Activated CD4-positive, alpha-beta T cell treated with anti-CD3 and anti-CD28 coated beads, Interleukin-2, amount 10 ng/mL, durations not matched to agents 7 days and 5 days (primary cell): ENCODE data around the gene ACKR4. TPM values are rescaled to one million over a fixed set of nuclear protein-coding genes. Genes with fewer than 3 reads are reported as not detected.

Experiments
- CTCF ChIA-PET: fragments of 350-600 bp; sonication (Branson Sonifier 250); formaldehyde crosslinking; loops from one replicate; lab custom pipeline; 2021; ENCODE audit warnings: antibody characterized with exemption; lab: Charles Lee
- POLR2A ChIA-PET: fragments of 350-600 bp; sonication (Branson Sonifier 250); formaldehyde crosslinking; loops from one replicate; lab custom pipeline; 2021; ENCODE audit warnings: antibody characterized with exemption; lab: Charles Lee
- DNase-seq: peaks from one replicate; pipeline ENCODE4 v3.0.0-alpha.2; 2020
- H3K27ac Mint-ChIP-seq: one replicate; pipeline ENCODE4 v1.8.0; 2021; ENCODE audit warnings: mild to moderate bottlenecking, moderate library complexity, mixed read lengths
- H3K27me3 Mint-ChIP-seq: one replicate; pipeline ENCODE4 v1.8.0; 2021; ENCODE audit warnings: mixed read lengths
- H3K36me3 Mint-ChIP-seq: one replicate; pipeline ENCODE4 v1.8.0; 2021; ENCODE audit warnings: low read depth, mixed read lengths
- H3K4me1 Mint-ChIP-seq: one replicate; pipeline ENCODE4 v1.8.0; 2021; ENCODE audit warnings: mixed read lengths
- H3K4me3 Mint-ChIP-seq: one replicate; pipeline ENCODE4 v1.8.0; 2021; ENCODE audit warnings: mild to moderate bottlenecking, moderate library complexity, mixed read lengths
- H3K9me3 Mint-ChIP-seq: one replicate; pipeline ENCODE4 v1.8.0; 2021; ENCODE audit warnings: mixed read lengths
- total RNA-seq, 2 experiments: library from RNA; stranded (reverse); gene quantifications; one replicate each; pipeline ENCODE4 v1.2.3, GENCODE V29; 2021

ACKR4 gene
- total RNA-seq, 2 experiments from 2014 or later, result 0.10 TPM; not detected in 1

DNA sequence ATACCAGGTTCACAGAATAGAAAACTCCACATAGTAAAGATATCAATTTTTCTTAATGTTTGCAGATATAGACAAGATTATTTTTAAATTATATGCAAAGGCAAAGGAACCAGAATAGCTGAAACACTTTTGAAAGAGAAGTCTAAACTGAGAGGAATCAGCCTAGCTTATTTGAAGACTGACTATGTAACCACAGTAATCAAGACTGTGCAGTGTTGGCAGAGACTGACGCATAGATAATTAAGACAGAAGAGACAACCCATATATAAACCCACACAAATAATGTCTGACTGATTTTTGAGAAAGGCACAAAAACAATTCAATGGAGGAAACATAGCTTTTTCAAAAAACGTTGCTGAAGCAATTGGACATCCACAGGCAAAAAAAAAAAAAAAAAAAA is 28.6 kb upstream of the ACKR4 start:
- H3K9me3 Mint-ChIP-seq, result no peaks in the 10 kb centered on the region

DNA sequence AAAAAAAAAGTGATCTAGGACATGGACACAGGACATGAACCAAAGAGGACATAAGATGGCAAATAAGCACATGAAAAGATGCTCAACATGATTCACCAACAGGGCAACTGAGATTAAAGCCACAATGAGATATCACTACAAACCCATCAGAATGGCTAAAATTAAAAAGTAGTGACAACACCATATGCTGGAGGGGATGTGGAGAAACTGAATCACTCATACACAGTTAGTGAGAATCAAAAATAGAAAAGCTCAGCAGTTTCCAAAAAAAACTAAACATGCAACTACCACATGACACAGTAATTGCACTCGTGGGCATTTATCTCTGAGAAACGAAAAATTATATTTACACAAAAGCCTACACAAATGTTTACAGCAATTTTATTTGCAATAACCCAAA is 27.9 kb upstream of the ACKR4 start:
- H3K27me3 Mint-ChIP-seq, result no peaks in the 10 kb centered on the region
- CTCF ChIA-PET, result interaction anchor here (2.1 kb wide), 1 partner anchor 18 kb away, joined by 4 read pairs; no protein-coding TSS in a partner anchor
- no peaks in the 10 kb centered on the region for H3K9me3 Mint-ChIP-seq
- H3K4me1 Mint-ChIP-seq, result no peaks in the 10 kb centered on the region
- H3K36me3 Mint-ChIP-seq, result peaks cover 22% of the 10 kb centered on the region
- no peak overlapping the region for H3K4me3 Mint-ChIP-seq
- DNase-seq, result no peak
- H3K27ac Mint-ChIP-seq, result no peak overlapping the region
- POLR2A ChIA-PET, result no interaction called here

More for the DNA sequence above, 28.6 kb upstream of the ACKR4 start:
- ChIA-PET POLR2A (no interaction called here), CTCF (interaction anchor here (2.1 kb wide), 1 partner anchor 18 kb away, joined by 4 read pairs; no protein-coding TSS in a partner anchor)
- no peak for DNase-seq
- Mint-ChIP-seq H3K4me3 (no peak overlapping the region), H3K36me3 (peaks cover 20% of the 10 kb centered on the region), H3K4me1 (no peaks in the 10 kb centered on the region), H3K27me3 (no peaks in the 10 kb centered on the region), H3K27ac (no peak overlapping the region)

DNA sequence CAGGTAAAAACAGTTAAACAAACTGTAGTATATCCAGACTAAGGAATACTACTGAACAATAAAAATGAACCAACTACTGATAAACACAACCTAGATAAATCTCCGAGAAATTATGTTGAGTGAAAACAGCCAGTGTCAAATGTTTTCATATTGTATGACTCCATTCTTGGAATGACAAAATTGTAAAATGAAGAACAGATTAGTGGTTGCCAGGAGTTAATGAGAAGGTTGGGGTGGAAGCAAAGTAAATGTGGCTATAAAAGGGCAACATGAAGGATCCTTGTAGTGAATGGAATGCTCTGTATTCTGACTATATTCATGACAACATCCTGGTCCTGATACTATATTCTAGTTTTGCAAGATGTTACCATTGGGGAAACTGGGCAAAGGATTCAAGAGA is 27.5 kb upstream of the ACKR4 start:
- ChIA-PET CTCF (interaction anchor here (2.1 kb wide), 1 partner anchor 19 kb away, joined by 4 read pairs; no protein-coding TSS in a partner anchor), POLR2A (no interaction called here)
- Mint-ChIP-seq H3K4me1 (no peaks in the 10 kb centered on the region), H3K9me3 (no peaks in the 10 kb centered on the region), H3K27me3 (no peaks in the 10 kb centered on the region), H3K4me3 (no peak overlapping the region), H3K36me3 (peaks cover 21% of the 10 kb centered on the region), H3K27ac (no peak overlapping the region)
- no peak for DNase-seq

DNA sequence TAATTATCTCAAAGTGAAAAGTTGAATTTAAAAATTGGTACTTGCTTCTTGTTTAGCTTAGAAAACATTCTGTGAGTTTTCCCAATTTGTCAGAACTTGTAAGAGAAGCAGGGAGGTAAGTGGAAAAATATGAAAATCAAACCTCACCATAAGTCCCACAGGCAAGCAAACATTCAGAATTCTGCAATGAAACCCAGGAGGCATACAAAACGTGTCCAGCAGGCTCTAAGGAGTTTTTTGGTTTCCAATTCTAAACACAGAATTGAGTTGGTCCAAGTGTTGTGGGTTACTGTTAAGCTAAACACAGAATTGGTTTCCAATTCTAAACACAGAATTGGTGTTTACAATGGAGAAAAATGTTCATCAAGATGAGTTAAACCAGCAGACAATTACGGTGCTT is 27.1 kb upstream of the ACKR4 start:
- DNase-seq, result no peak
- ChIA-PET POLR2A (no interaction called here), CTCF (interaction anchor here (2.1 kb wide), 1 partner anchor 19 kb away, joined by 4 read pairs; no protein-coding TSS in a partner anchor)
- no peaks in the 10 kb centered on the region for H3K9me3 Mint-ChIP-seq
- peaks cover 17% of the 10 kb centered on the region for H3K36me3 Mint-ChIP-seq
- H3K4me3 Mint-ChIP-seq, result no peak overlapping the region
- H3K4me1 Mint-ChIP-seq, result no peaks in the 10 kb centered on the region
- no peak overlapping the region for H3K27ac Mint-ChIP-seq
- H3K27me3 Mint-ChIP-seq, result no peaks in the 10 kb centered on the region

DNA sequence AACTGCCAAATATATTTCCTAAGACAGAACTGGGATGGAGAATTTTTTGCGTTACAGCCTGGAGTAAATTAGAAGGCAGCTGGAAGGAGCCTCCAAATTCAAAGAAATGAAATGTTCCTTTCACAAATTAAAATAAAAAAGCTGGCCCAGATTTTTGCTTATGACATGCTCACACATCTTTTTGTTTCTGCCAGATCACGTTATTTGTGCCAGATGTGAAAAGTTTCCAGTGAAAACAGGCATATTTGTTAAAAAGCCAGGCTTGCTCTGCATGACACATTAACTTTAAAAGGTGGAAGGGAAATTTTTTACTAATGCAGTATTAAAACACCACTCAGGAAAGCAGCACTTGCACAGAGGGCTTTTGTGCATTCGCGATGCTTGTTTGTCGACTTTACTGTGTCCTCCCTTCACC is 23.3 kb upstream of the ACKR4 start:
- Mint-ChIP-seq H3K36me3 (peaks cover 28% of the 10 kb centered on the region), H3K27ac (no peak overlapping the region), H3K27me3 (no peaks in the 10 kb centered on the region), H3K9me3 (no peaks in the 10 kb centered on the region), H3K4me3 (no peak overlapping the region), H3K4me1 (no peaks in the 10 kb centered on the region)
- DNase-seq, result no peak
- POLR2A ChIA-PET, result no interaction called here
- CTCF ChIA-PET, result no interaction called here

DNA sequence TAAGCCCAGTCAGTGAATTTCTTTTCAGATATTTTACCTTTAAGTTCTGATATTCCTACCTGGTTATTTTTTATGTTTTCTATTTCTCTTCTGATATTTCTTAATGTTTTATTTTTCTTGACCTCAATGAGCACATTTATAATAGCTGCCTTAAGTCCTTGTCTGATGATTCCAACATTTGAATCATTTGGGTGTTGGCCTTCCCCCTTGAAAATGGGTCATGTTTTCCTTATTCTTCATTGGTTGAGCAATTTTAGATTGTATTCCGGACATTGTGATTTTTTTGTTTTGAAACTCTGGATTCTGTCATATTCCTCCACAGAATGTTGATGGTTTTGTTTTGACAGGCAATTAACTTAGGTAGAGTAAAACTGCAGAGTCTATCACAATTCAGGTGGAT is 9.7 kb upstream of the ACKR4 start:
- ChIA-PET CTCF (no interaction called here), POLR2A (no interaction called here)
- H3K36me3 Mint-ChIP-seq, result peaks cover 3% of the 10 kb centered on the region
- DNase-seq, result no peak
- H3K27ac Mint-ChIP-seq, result no peak overlapping the region
- no peaks in the 10 kb centered on the region for H3K9me3 Mint-ChIP-seq
- H3K27me3 Mint-ChIP-seq, result no peaks in the 10 kb centered on the region
- H3K4me3 Mint-ChIP-seq, result no peak overlapping the region
- no peaks in the 10 kb centered on the region for H3K4me1 Mint-ChIP-seq

DNA sequence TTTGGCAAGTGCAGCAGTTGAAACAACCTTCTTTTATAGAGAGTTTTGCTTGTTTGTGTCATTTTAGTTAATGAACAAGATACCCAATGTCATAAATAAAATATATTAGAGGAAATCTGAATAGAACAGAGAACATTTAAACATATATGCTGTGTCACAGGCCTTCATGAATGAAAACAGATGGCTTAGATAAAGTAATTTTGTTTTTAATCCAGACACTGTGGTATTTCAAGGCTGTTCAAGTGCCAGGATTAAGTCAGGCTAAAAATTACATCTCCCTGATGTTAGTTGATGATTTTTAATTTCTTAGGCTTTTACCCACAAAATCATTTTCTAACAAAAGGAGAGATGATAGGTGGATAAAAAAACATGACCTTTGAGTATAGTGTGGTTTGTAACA is 4.9 kb upstream of the ACKR4 start:
- CTCF ChIA-PET, result no interaction called here
- H3K27ac Mint-ChIP-seq, result no peak overlapping the region
- peaks cover 2% of the 10 kb centered on the region for H3K4me1 Mint-ChIP-seq
- DNase-seq, result no peak
- no peaks in the 10 kb centered on the region for H3K27me3 Mint-ChIP-seq
- POLR2A ChIA-PET, result no interaction called here
- H3K9me3 Mint-ChIP-seq, result no peaks in the 10 kb centered on the region
- H3K4me3 Mint-ChIP-seq, result no peak overlapping the region
- H3K36me3 Mint-ChIP-seq, result peaks cover 5% of the 10 kb centered on the region

DNA sequence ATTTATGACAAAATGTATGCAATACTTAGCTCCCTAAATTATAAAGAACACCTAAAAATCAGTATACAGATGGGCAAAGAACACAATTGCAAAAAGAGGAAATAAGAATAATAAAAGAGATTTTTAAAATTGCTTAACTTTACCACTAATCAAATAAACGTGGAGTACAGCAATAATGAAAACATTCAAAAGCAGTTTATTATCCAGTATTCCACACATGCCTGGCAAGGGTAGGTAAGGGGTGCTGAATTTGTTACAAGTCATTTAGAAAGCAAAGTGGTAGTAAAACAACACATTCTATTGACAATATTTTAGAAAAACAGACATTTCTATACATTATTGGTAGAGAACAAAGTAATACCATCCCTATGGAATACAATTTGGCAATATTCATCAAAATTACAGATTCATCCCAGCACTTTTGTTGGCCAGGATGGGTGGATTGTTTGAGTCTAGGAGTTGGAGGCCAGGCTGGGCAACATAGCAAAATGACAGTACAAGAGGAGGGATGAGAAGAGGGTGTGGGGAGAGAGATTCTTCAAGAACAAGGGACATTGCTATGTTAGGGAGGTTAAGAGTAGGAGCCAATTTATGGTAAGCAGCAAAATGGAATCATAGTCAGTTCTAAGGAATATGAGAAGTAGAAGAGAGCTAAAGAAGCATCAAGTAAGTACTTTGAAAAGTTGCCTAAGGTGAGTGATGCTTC is 3.7 kb upstream of the ACKR4 start:
- Mint-ChIP-seq H3K27me3 (no peaks in the 10 kb centered on the region), H3K27ac (no peak overlapping the region), H3K4me1 (peaks cover 2% of the 10 kb centered on the region), H3K36me3 (peaks cover 6% of the 10 kb centered on the region), H3K9me3 (no peaks in the 10 kb centered on the region), H3K4me3 (no peak overlapping the region)
- no peak for DNase-seq
- POLR2A ChIA-PET, result no interaction called here
- CTCF ChIA-PET, result no interaction called here

DNA sequence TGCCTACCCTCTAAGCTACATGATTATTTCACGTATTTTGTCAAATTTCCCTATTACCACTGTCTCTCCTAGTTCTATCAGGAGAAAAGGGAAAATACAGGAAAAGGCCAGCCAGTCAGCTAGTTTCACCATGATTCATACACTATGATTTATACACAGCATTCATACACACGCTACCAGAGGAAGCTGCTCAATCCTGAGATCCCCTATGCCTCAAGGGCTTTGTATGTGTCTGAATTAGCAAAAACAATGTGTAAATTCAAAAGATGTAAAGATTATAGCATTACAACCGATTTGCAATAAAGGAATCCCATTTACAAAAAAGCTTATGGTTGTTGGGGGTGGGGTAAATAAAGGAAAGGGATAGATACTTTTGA is 3.1 kb upstream of the ACKR4 start:
- no peak for DNase-seq
- Mint-ChIP-seq H3K4me1 (peaks cover 2% of the 10 kb centered on the region), H3K9me3 (no peaks in the 10 kb centered on the region), H3K27ac (no peak overlapping the region), H3K27me3 (no peaks in the 10 kb centered on the region), H3K36me3 (peaks cover 10% of the 10 kb centered on the region), H3K4me3 (no peak overlapping the region)
- ChIA-PET POLR2A (no interaction called here), CTCF (no interaction called here)

DNA sequence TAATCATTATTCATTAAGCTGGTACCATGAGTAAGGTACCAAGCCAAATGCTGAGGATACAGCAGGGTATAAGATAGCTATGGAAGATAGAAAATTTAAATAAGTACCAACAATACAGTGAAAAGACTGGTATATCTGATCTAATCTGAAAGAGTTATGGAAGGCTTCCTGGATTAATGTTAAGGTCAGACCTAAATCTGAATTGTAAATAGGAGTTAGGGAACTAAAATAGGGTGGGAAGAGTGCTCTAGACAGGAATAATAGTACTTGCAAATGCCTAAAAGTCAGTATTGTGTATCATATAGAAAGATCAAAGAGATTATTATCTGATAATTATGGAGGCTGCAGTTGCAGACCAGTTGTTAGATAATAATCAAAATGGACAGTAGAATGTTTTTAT is 2.6 kb upstream of the ACKR4 start:
- POLR2A ChIA-PET, result no interaction called here
- no peak overlapping the region for H3K27ac Mint-ChIP-seq
- H3K36me3 Mint-ChIP-seq, result peaks cover 7% of the 10 kb centered on the region

DNA sequence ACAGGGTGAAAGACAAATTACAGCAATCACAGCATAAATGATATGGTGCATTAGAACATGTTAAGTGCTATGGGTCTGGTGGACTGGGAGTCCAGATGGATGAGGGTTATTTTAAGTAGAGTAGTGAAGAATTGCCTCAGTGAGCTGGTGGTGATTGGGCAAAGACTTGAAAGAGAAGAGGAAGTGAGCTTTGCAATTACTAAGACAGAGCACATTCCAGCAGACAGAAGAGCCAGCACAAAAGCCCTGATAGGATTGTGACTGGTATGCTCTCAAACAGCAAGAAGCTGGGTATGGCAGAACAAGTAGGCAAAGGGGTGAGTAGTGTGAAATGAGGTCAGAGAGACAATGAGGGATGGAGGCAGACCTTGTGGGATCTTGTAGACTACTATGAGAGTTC is 2.1 kb upstream of the ACKR4 start:
- H3K4me3 Mint-ChIP-seq, result no peak overlapping the region
- H3K4me1 Mint-ChIP-seq, result peaks cover 2% of the 10 kb centered on the region
- no peak for DNase-seq
- no peak overlapping the region for H3K27ac Mint-ChIP-seq
- ChIA-PET CTCF (no interaction called here), POLR2A (no interaction called here)
- H3K9me3 Mint-ChIP-seq, result no peaks in the 10 kb centered on the region
- no peaks in the 10 kb centered on the region for H3K27me3 Mint-ChIP-seq
- H3K36me3 Mint-ChIP-seq, result peaks cover 7% of the 10 kb centered on the region

More for the DNA sequence above, 2.6 kb upstream of the ACKR4 start:
- no peaks in the 10 kb centered on the region for H3K9me3 Mint-ChIP-seq
- DNase-seq, result no peak
- no peak overlapping the region for H3K4me3 Mint-ChIP-seq
- H3K27me3 Mint-ChIP-seq, result no peaks in the 10 kb centered on the region
- CTCF ChIA-PET, result no interaction called here
- H3K4me1 Mint-ChIP-seq, result peaks cover 2% of the 10 kb centered on the region

DNA sequence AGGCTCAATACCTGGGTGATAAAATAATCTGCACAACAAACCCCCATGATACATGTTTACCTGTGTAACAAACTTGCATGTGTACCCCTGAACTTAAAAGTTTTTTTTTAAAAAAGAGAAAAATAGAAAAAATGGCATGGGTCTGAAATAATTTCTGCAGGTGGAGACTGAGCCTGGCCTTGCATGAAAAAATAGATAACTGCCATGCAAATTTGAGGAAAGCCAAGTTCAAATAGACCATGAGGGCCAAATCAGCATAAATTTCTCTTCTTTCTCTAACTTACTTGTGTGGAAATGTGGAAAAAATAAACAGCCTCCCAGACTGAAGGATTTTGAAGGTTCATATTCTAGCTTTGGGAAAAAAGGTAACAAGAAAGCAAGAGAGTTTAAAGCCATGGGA is 744 bp upstream of the ACKR4 start:
- DNase-seq, result no peak
- CTCF ChIA-PET, result no interaction called here
- no peaks in the 10 kb centered on the region for H3K27me3 Mint-ChIP-seq

DNA sequence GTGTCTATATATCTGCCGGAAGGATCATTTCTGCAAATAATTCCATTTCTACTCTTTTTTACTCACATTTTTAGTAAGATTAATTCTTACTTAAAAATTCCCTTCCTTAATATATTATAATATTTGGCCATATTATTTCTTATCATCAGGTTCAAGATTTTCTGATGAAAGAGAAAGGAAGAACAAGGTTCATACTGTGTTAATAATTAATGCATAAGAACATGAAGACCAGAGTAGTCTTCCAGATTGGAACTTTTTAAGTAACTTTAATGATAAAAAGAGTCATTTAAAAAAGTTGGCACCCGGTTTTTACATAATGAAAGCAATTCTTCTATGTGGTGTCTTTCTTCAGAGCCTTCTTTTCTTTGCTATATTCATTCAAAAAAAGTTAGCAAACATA is 590 bp downstream of the ACKR4 start:
- Mint-ChIP-seq H3K9me3 (no peaks in the 10 kb centered on the region), H3K27me3 (no peaks in the 10 kb centered on the region), H3K4me3 (no peak overlapping the region), H3K27ac (no peak overlapping the region), H3K4me1 (peaks cover 2% of the 10 kb centered on the region), H3K36me3 (peaks cover 8% of the 10 kb centered on the region)
- ChIA-PET CTCF (interaction anchor here (1.1 kb wide), 1 partner anchor 50 kb away, joined by 4 read pairs; no protein-coding TSS in a partner anchor), POLR2A (no interaction called here)
- DNase-seq, result no peak

More for the DNA sequence above, 744 bp upstream of the ACKR4 start:
- no peak overlapping the region for H3K4me3 Mint-ChIP-seq
- no peaks in the 10 kb centered on the region for H3K9me3 Mint-ChIP-seq
- H3K27ac Mint-ChIP-seq, result no peak overlapping the region
- POLR2A ChIA-PET, result no interaction called here
- H3K4me1 Mint-ChIP-seq, result peaks cover 2% of the 10 kb centered on the region
- peaks cover 8% of the 10 kb centered on the region for H3K36me3 Mint-ChIP-seq

DNA sequence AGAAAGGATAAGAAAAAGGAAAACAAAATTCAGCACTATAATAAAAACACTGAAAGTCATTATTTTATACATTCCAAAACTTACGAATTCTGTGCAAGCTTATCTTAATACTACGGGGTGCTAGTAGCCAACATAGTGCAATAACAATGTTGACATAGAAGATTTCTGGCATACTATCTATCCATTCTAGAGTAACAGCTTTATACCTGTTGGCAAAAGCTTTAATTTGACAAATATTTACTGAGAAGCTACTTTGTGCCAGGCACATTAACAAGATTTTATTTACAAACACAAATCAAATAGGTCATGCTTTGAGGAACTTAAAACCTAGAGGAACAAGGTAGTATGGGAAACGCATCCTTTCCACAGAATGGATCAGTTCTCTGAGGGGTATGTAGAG is 1.1 kb downstream of the ACKR4 start:
- ChIA-PET POLR2A (no interaction called here), CTCF (interaction anchor here (1.1 kb wide), 1 partner anchor 51 kb away, joined by 4 read pairs; no protein-coding TSS in a partner anchor)

More for the DNA sequence above, 1.1 kb downstream of the ACKR4 start:
- no peaks in the 10 kb centered on the region for H3K27me3 Mint-ChIP-seq
- H3K27ac Mint-ChIP-seq, result no peak overlapping the region
- H3K9me3 Mint-ChIP-seq, result no peaks in the 10 kb centered on the region
- peaks cover 10% of the 10 kb centered on the region for H3K36me3 Mint-ChIP-seq
- peaks cover 2% of the 10 kb centered on the region for H3K4me1 Mint-ChIP-seq
- no peak overlapping the region for H3K4me3 Mint-ChIP-seq
- DNase-seq, result no peak
